ENCODE data around the gene FYN.

- TF ChIP-seq CTCF (optimal IDR thresholded peaks at IDR 0.05 in 1 of 3, IDR thresholded peaks at IDR 0.05 in 1 of 3, conservative IDR thresholded peaks at IDR 0.05 in 1 of 3; ENCODE audit: extremely low read depth in 1 of 3, insufficient read depth in 2 of 3, low read length in 3 of 3) (no peak), EZH2 (IDR thresholded peaks at IDR 0.05; ENCODE audit: low read length) (no peak)
These were observed 183.8 kb downstream of the FYN start for GRCh38 chr6:111689419-111689818.
